ENCODE measurements around the gene PKD1L1. TPM values are rescaled to one million over a fixed set of nuclear protein-coding genes. Genes with fewer than 3 reads are reported as not detected.

Gene PKD1L1
- total and polyA plus RNA-seq, 3 donors from 2014 or later: 4.0 to 4.8 (median 4.2) TPM

- WGBS, 2 donors: 80 to 83% methylated on average over 5 of the region's 5 CpGs
- Histone ChIP-seq H3K9me3 (no peaks in the 10 kb centered on the region), H3K4me3 (no peak overlapping the region), H3K27me3 (no peaks in the 10 kb centered on the region), H3K4me1 (no peaks in the 10 kb centered on the region), H3K27ac (no peak overlapping the region), H3K36me3 (ENCODE audit: low read depth, missing control alignments) (no peaks in the 10 kb centered on the region)
- intact Hi-C loops (cut with DNase I; ENCODE audit: low total_unique reads): no loop called here
- TF ChIP-seq CTCF (IDR thresholded peaks at IDR 0.05) (no peak), POLR2A (IDR thresholded peaks at IDR 0.05) (no peak)
- no peak for DNase-seq
Measured at GRCh38 chr7:47965456-47965855, 17.2 kb upstream of the PKD1L1 start.

- no peaks in the 10 kb centered on the region for H3K4me1 ChIP-seq
- intact Hi-C loops (cut with DNase I; ENCODE audit: low total_unique reads): no loop called here
- H3K36me3 ChIP-seq (ENCODE audit: low read depth, missing control alignments): no peaks in the 10 kb centered on the region
- H3K27me3 ChIP-seq: no peaks in the 10 kb centered on the region
- no peaks in the 10 kb centered on the region for H3K9me3 ChIP-seq
- WGBS, 2 donors: 75 to 88% methylated on average over 3 of the region's 3 CpGs
- no peak overlapping the region for H3K4me3 ChIP-seq
- H3K27ac ChIP-seq: no peak overlapping the region
- no peak for TF ChIP-seq CTCF (IDR thresholded peaks at IDR 0.05)
- TF ChIP-seq POLR2A (IDR thresholded peaks at IDR 0.05): no peak
- DNase-seq: no peak
Measured at GRCh38 chr7:47962262-47962661, 14.0 kb upstream of the PKD1L1 start.

DNA sequence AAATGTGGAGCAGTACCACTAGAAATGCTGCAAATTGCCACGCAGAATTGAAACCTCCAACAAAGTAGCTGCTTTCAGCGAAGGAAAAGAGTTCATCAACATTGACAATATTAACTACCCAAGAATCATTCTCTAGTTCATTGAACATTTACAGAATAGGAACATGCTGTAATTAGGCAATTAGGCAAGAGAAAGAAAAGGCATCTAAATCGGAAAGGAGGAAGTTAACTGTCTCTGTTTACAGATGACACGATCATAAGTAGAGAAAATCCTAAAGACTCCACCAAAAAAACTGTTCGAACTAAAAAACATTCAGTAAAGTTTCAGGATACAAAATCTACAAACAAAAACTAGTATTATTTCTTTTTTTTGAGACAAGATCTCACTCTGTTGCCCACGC, 8.9 kb upstream of the PKD1L1 start:
- intact Hi-C loops (cut with DNase I; ENCODE audit: low total_unique reads): no loop called here
- no peak for TF ChIP-seq CTCF (IDR thresholded peaks at IDR 0.05)
- no peak for TF ChIP-seq POLR2A (IDR thresholded peaks at IDR 0.05)
- Histone ChIP-seq H3K9me3 (no peaks in the 10 kb centered on the region), H3K4me1 (no peaks in the 10 kb centered on the region), H3K36me3 (ENCODE audit: low read depth, missing control alignments) (no peaks in the 10 kb centered on the region), H3K27ac (no peak overlapping the region), H3K27me3 (no peaks in the 10 kb centered on the region), H3K4me3 (no peak overlapping the region)
- 64 to 79% methylated on average over 6 of the region's 6 CpGs for WGBS, 2 donors
- DNase-seq: no peak

GRCh38 chr7:47956220-47956619, 8.0 kb upstream of the PKD1L1 start:
- intact Hi-C loops (cut with DNase I; ENCODE audit: low total_unique reads): no loop called here
- DNase-seq: no peak
- Histone ChIP-seq H3K27me3 (no peaks in the 10 kb centered on the region), H3K9me3 (no peaks in the 10 kb centered on the region), H3K4me1 (no peaks in the 10 kb centered on the region), H3K36me3 (ENCODE audit: low read depth, missing control alignments) (no peaks in the 10 kb centered on the region), H3K4me3 (no peak overlapping the region), H3K27ac (no peak overlapping the region)
- TF ChIP-seq POLR2A (IDR thresholded peaks at IDR 0.05) (no peak), CTCF (IDR thresholded peaks at IDR 0.05) (no peak)
- WGBS, 2 donors: 85 to 92% methylated on average over 5 to 6 of the region's 6 CpGs

- H3K9me3 ChIP-seq: no peaks in the 10 kb centered on the region
- H3K36me3 ChIP-seq (ENCODE audit: low read depth, missing control alignments): no peaks in the 10 kb centered on the region
- H3K4me1 ChIP-seq: peaks cover 12% of the 10 kb centered on the region
- intact Hi-C loops (cut with DNase I; ENCODE audit: low total_unique reads): no loop called here
- no peak overlapping the region for H3K27ac ChIP-seq
- 95 to 96% methylated on average over 4 of the region's 4 CpGs for WGBS, 2 donors
- H3K27me3 ChIP-seq: no peaks in the 10 kb centered on the region
- TF ChIP-seq POLR2A (IDR thresholded peaks at IDR 0.05): no peak
- TF ChIP-seq CTCF (IDR thresholded peaks at IDR 0.05): no peak
- H3K4me3 ChIP-seq: no peak overlapping the region
- DNase-seq: no peak
Measured at GRCh38 chr7:47954231-47954911, 6.1 kb upstream of the PKD1L1 start.
